ENCODE measurements around the gene PMEPA1. TPM values are rescaled to one million over a fixed set of nuclear protein-coding genes. Genes with fewer than 3 reads are reported as not detected.

PMEPA1 gene
- total RNA-seq, 1 donor from 2014 or later = 34.8 TPM

DNA sequence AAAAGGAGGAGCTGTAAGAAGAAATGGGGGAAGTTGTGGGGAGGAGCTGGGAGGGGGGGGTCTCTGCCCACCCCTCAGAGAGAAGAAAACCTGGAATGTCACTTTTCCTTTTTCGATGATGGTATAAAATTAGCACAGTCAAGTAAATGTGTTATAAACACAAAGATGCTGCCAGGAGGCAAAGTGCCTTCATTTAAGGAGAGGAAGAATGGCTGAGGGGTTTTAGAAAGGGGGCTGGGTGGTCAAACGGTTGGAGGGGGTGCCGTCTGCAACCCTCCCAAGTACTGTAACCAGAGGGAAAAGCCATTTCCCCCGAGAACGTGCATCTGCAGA is 25.0 kb downstream of the PMEPA1 start:
- no peak for DNase-seq (ENCODE audit: low spot score)
- intact Hi-C loops (cut with DNase I) = no loop called here

DNA sequence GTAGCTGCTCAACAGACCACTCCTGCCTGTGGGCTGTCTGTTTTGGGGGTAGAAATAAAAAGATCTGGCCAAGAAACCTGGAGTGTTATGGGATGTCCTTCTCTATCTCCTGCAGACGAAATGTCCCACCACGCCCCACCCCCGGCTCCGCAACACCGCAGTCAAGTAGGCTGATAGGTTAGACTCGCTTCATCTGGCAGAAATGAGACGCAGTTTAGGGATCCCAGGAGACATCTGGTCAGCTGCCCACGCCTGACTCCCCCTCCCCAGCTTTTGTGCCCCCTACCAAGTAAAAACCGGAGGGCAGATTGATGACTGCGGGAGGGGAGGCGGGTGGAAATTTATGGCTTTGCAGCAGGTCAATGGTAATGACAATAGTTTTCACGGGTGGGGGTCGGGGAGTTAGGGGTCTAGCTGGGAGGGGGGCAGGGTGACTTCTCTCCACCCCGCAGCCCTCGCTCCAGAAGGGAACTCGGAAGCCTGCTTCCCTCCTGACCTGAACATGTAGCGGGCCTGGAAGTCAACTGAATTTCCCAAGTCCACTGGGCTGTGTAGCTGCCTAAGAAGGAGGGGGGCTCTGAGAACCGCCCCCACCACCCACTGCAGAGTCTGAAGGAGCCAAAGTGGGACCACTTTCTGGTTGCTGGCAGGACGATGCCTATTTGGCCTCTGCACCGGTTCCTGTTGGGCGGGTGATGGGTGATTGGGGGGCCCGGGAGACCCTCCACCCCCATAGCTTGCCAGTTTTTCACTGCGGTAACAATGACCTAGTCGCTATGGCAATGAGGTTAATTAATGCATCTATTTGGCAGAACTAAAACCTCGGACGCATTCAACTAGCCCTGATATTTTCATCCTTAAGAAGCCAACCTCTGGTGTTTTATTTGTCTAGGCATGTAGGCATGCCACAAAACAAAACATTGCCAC is 25.7 kb downstream of the PMEPA1 start:
- DNase-seq (ENCODE audit: low spot score) = no peak
- intact Hi-C loops (cut with DNase I) = no loop called here

DNA sequence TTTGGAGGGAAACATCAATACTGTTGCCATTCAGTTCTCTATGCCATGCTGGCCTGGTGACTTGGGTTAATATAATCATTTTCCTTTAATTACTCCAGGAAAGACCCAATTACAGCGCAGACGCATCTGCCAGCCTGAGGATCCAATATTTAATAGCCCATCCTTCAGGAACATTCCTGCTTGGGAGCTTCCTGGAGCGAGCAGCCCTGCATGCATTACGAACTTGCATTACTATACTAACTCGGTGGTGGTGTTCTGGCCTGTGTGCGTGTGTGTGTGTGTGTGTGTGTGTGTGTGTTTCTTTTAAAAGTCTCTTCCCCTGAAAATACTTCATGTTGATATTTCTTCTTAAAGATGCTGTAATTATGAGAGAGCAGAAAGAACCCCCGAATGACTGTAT is 26.5 kb downstream of the PMEPA1 start:
- intact Hi-C loops (cut with DNase I) = no loop called here
- no peak for DNase-seq (ENCODE audit: low spot score)

DNA sequence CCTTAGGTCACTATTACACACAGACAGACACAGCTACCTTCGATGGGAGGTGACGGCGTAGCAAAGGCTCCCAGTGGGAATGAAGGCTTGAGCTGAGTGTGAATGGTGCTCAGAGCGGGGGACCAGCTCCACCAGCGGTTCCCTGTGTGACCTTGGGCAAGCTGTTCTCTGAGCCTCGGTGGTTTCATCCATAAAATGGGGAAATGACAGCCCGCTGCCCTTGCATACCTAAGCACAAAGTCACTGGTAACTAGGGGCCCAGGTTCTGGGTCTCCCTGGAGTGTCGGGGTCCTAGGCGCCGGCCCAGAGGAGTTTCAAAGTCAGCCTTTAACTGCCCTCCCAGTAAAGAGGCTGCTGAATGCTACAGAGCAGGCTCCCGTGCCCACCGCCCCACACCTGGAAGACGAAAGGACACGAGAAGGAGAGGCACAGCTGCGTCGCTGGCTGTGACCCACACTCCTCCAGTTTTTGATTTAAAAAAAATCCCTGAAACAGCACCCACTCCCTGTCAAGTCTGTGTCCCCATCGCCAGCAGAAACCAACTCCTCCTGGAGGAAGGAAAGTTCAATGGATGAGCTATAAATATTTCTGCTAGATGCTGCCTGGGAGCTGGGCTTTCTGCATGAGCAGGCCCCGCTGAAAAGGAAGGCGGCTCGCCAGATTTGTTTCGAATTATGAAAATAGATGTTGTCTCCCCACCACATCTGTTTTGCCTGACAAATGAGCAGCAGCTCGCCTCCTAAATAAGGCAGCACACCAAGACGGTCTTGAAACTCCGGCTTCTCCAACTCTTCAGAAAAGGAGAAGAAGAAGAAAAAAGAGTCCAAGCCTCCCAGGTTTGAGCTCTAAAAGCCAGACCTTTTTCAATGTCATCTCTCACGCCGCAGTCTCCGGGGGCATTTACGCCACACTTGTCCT is 27.4 kb downstream of the PMEPA1 start:
- no peak for DNase-seq (ENCODE audit: low spot score)
- intact Hi-C loops (cut with DNase I) = no loop called here

DNA sequence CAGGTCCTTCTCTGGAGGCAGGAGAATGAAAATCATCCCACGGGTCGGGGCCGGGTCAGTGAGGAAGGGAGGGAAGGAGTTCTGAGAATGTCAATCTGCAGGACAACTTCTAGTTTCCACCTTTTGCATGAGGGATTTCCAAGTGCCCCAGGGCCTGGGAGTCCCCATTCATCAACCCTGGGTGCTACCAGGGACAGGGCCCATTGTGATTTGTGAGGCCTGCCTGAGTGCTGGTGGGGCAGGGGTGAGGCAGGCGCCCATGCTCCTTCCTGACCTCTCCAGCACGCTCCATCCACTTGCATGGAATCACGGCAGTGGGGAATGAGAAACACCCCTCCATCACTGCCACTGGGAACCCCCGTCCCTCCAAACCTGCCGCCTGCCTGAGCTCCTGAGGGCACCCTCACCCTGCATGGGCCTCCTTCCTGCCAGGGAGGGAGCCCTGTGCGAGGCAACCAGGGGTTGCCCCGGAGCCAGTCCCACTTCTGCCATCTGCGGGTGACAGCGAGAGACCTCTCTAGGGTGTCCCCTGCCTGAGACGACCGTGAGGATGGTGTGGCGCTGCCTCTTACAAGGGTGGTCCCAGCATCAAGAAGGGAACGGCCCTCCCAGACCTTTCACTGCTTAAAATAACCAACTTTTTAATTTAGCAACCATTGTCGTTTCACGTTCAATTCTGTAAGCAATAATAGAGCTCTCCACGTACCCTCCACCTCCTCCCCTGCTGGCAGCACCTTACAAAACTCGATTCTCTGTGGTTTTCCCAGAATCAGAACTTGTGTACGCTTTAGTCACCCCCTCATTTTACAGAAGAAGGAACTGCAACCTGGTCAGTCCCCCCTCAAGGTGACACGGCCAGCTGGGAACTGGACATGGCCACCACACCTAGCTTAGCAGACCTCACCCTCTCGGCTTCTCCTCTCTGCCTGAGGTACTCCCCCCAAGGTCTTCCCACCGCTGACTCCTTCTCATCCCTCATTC is 28.6 kb downstream of the PMEPA1 start:
- no peak for DNase-seq (ENCODE audit: low spot score)
- intact Hi-C loops (cut with DNase I) = no loop called here

DNA sequence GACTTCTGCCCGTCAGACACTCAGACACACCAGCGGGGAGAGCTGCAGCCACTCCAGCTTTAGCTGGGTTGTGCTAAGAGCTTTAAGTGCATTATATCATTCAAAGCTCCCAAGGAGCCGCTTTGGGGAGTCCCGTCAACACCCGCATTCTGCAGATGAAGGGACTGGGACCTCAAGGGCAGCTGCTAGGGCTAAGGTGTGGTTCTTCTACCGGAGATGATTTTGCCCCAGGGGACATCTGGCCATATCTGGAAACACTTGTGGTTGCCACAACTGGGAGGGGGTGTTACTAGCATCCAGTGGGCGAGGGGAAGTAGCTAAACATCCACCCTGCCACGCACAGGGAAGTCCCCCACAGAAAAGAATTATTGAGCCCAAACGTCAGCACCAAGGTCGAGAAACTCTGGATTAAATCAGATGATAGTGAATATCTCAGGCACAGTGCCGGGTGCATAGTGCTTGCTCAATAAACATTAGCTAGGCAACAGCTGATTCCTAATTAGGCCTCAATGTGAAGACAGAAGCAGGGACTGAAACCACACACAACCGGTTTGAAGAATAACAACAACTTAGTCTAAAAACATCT is 29.6 kb downstream of the PMEPA1 start:
- intact Hi-C loops (cut with DNase I) = no loop called here

DNA sequence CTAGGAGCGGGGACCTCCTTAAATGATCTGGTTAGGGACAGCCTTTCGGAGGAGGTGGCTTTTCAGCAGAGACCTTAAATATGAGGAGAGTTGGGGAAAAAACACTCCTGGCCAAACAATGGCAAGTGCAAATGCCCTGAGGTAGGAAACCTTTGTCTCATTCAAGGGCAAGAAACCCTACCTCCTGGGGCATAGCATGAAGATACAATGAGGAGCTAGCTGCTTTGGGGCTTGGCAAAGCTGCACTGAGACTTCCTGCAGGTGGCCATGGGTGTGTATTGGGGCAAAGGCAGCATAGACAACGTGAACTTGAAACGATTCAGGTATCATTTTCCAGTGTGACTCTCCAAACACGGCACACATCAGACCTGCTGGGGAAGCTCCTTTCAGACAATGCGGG is 30.7 kb downstream of the PMEPA1 start:
- intact Hi-C loops (cut with DNase I) = no loop called here
- DNase-seq (ENCODE audit: low spot score) = no peak

More for the DNA sequence above, 29.6 kb downstream of the PMEPA1 start:
- no peak for DNase-seq (ENCODE audit: low spot score)

DNA sequence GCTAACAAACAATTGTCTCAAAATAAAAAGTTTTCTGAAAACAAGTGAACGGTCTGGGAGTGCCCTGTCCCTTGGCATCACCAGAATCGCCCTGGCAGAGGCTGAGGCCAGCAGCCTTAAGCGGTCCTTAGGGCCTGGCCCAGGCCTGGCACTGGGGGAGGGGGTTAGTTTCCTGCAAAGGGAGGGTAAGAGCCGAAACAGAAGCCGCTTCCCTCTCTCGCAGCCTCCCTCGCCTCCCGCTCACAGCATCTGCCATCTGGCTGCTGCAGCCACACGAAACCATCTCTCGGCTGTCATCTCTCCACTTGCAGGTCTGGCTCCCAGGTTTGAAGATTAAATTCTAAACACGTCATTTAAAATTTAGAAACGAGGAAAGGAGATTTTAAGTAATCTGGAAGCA is 31.5 kb downstream of the PMEPA1 start:
- intact Hi-C loops (cut with DNase I) = no loop called here
- no peak for DNase-seq (ENCODE audit: low spot score)

DNA sequence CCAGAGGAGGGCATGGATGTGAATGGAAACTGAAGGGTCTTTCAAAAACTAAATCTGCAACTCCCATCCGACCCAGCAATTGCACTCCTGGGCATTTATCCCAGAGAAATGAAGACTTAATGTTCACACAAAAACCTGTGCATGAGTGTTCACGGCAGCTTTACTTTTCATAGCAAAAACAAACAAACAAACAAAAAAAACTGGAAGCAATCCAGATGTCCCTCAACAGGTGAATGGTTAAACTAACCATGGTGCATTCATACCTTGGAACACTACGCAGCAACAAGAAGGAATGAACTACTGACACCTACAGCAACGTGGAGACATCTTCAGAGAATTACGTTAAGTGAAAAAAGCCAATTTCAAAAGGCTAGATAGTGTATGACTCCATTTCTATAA is 32.2 kb downstream of the PMEPA1 start:
- DNase-seq (ENCODE audit: low spot score) = no peak
- intact Hi-C loops (cut with DNase I) = no loop called here

DNA sequence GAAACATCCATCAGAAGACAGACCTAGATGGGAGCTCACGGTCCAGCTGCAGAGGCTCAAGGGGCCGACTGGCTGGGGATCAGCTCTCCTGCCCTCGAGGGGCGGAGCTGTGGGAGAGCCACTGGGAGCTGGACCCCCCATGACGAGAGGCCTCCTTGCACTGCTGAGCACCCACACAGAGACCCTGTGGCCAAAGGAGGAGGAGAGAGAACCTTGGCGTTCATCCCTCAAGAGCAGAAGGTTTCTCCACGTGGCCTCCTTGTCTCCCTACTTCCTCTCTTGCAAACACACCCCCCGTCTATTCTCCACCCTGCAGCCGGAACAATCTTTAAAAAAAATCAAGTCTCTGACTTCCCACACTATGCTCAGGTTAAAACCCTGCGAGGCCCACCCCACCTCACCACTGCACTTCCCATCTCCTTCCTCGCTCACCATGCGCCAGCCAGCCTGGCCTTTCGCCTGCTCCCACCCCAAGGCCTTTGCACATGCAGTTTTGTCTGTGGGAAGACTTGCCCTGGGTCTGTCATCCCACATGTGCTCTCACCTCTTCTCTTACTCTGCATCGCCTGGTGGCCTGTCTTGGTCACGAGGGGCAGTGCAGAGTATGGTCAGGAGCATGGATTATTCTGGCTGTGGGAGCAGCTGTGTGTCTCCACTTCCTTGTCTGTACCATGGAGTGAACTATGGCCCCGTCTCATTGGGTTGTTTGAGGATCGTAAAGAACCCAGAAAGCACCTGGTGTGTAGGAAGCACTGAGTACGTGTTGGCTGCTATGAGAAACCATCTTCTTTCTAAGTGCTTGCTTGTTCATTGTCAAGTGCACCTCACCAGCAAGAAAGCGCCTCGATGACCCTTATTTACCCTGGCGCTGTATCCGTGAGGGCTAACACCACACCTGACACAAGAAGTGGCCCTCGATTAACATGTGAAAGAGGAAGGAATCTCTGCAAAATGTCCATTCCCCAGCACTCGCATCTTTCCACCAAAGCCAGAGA is 32.9 kb downstream of the PMEPA1 start:
- no peak for DNase-seq (ENCODE audit: low spot score)

DNA sequence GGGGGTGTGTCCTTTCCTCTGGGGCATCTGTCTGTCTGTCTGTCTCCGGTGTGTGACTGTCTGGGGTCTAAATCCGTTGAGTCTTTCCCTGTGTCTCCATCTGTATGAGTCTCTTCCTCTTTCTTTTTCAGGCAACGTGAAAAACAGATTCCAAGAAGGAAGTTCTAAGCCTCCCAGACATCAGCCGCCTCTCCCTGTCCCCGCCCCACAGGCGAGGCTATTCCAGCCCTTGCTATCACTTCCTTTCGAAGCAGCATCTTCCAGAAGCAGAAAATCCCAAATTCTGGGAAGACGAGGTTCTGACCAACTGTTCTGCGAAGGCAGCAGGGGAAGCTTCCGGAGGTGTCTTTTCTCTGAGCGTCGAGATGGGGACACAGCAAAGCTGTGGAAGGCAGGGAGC is 34.0 kb downstream of the PMEPA1 start:
- no peak for DNase-seq (ENCODE audit: low spot score)

More for the DNA sequence above, 32.9 kb downstream of the PMEPA1 start:
- intact Hi-C loops (cut with DNase I) = no loop called here

DNA sequence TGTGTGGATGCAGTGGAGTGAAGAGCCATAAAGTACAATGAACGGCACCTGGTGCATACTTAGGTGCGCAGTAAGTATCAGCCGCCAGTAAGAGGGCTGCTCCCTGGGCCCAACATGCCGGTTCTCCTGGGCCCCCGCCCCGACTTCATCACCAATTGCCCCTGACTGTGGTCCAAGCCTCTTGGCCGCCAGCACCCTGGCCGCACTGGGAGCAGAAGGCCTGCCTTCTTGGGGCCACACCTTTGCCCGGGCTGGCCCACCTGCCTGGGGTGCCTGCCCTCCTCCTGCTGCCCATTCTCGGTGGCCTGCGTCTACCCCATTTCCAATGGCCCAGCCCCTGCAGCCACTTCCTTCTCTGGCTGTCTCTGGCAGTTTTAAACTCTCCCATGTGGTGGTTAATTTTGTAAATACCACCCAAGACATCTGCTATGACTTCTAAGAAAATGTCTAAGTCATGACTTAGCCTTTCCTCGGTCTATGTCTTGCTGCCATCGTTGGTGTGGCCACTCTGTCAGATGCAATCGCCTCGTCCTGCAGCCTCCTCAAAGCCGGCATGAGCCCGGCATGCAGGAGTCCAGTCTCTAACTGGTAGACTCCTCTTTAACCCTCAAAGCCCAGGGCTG is 36.8 kb downstream of the PMEPA1 start:
- intact Hi-C loops (cut with DNase I) = no loop called here
- DNase-seq (ENCODE audit: low spot score) = no peak

More for the DNA sequence above, 34.0 kb downstream of the PMEPA1 start:
- intact Hi-C loops (cut with DNase I) = no loop called here

DNA sequence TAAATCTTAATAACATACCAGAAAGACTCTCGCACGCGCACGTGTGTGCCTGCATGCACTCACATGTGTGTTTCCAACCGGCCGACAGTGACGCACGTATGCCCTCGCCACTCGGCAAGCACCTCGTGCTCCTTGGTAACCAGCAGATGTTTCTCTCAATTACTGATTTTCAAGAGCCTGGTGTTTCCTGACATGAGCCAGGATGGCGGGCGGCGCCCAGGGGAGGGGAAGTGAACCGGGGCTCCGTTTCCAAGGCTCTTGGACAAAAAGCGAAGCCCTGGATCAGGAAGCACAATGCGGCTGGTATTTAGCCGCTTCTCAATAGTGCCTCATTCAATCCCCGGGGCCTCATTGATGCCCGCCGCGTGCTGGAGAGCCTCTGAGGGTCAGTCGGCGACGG is 37.7 kb downstream of the PMEPA1 start:
- no peak for DNase-seq (ENCODE audit: low spot score)
- intact Hi-C loops (cut with DNase I) = no loop called here

DNA sequence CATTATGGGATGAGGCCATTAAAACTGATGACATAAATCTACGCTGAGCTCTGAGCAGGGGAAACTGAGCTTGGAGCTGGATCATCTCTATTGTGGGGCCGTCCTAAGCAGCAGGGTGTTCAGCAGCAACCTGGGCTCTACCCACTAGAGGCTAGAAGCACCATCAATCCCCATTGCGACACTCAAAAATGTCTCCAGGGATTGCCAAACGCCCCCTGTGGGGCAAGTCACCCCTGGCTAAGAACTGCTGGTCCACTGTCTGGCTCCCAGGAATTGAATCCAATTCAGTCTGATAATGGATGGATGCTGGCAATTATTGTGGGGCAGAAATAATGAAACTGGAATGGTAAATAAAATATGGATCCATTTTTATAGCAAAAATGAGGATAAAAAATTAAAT is 38.2 kb downstream of the PMEPA1 start:
- intact Hi-C loops (cut with DNase I) = no loop called here
- no peak for DNase-seq (ENCODE audit: low spot score)

DNA sequence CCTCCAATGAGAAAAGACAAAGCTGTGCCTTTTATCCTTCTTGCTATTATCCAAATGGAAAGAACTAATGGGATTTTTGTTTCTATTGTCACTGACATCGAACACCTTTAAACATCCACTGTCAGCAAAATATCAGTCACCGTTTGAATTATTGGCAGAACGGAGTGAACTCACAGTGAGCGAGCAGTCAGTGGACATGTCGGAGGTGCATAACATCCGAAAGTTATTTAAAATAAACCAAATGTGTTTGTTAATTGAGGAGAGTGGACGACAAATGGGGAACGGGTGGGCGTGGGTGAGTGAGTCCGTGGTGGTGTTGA is 38.8 kb downstream of the PMEPA1 start:
- intact Hi-C loops (cut with DNase I) = no loop called here

DNA sequence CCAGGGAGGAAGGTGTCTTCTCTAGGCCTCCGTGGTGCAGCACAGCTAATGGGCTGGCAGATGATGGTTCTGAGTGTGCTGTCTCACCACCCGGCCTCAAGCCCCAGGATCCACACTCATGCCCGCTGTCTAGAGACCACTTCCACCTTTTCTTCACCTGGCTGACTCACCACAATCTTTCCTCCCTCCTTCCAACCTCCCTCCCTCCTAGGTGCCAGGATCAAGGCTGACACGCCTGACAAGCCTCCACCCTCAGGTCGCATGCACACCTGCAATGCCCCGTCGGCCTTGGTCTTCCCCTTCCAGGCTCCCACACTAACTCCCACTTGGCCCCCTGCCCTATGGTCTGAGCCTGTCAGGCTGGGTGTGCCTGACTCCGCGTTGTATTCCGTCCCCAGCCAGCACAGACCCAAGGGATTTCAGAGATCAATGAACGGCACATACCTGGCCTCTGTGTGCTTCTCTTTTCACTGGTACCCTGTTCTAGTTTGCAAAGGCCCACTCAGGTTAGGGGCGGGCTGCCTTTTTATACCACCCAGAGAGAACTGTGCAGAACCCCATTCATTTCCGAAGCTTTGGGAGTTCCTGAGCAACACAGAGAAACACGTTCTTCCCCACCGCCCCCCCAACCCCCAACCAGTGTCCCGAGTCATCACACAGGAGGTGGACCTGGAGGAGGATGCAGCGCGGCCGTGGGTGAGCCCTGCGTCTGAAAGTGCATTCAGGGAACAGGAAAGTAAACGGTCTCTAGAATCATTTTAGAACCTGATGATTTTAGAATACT is 39.3 kb downstream of the PMEPA1 start:
- intact Hi-C loops (cut with DNase I) = no loop called here
- DNase-seq (ENCODE audit: low spot score) = no peak

More for the DNA sequence above, 38.8 kb downstream of the PMEPA1 start:
- no peak for DNase-seq (ENCODE audit: low spot score)

DNA sequence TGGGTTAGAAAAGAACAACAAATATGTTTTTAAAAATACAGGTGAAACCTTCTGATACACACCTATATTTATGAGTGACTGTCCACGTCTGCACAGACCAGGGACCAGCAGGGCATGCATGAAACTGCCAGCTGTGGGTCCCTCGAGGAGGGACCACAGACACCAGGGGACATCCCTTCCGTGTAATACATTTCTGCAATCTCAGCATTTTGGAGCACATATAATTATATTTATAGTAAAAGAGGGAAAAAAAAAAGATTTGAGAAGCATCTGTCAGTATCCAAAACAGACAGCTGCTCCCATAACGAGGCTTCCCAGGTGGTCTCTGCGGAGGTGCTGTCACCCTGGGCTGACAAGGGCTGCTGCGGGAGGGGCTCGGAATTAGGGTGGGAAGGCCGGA is 40.2 kb downstream of the PMEPA1 start:
- intact Hi-C loops (cut with DNase I) = no loop called here
- DNase-seq (ENCODE audit: low spot score) = no peak

Data from cardiac septum (tissue), 1 donor.